CD14-positive monocyte (primary cell): ENCODE data around the gene LENG1. TPM values are rescaled to one million over a fixed set of nuclear protein-coding genes. Genes with fewer than 3 reads are reported as not detected.

Experiments
- DNase-seq, 3 donors: peaks; one replicate each; pipeline ENCODE4 v3.0.0-alpha.2; 2011 to 2022
- H2AFZ ChIP-seq: 2 replicates; pipeline ENCODE4 v1.6.0; 2012; ENCODE audit warnings: mild to moderate bottlenecking, low read depth, low read length, inconsistent platforms; ENCODE audit not compliant: insufficient read depth, poor library complexity, severe bottlenecking
- H3K27ac ChIP-seq, 2 donors: 1 replicate in 1 of 2; 2 replicates in 1 of 2; pipeline ENCODE4 v1.5.1; 2012 to 2013; ENCODE audit warnings: low read length in 2 of 2, control low read depth in 1 of 2, inconsistent platforms in 1 of 2, low read depth in 1 of 2, mild to moderate bottlenecking in 1 of 2
- H3K27me3 ChIP-seq, 2 donors: one replicate each; pipeline versions ENCODE4 v1.6.0 to v1.6.1; 2011 to 2013; ENCODE audit warnings: low read length in 2 of 2; ENCODE audit not compliant: control insufficient read depth in 2 of 2, insufficient read depth in 2 of 2
- H3K36me3 ChIP-seq, 2 donors: replicated peaks in 1 of 2; 1 replicate in 1 of 2; 2 replicates in 1 of 2; pipeline versions ENCODE4 v1.5.1 to v1.6.1; 2012 to 2013; ENCODE audit warnings: low read length in 2 of 2, control low read depth in 1 of 2, inconsistent platforms in 1 of 2, mild to moderate bottlenecking in 1 of 2; ENCODE audit not compliant: insufficient read depth in 2 of 2, control insufficient read depth in 1 of 2
- H3K4me1 ChIP-seq, 2 donors: 1 replicate in 1 of 2; 2 replicates in 1 of 2; pipeline versions ENCODE4 v1.5.1 to v1.6.1; 2012 to 2013; ENCODE audit warnings: low read length in 2 of 2, control low read depth in 1 of 2, inconsistent platforms in 1 of 2, mild to moderate bottlenecking in 1 of 2, moderate library complexity in 1 of 2; ENCODE audit not compliant: insufficient read depth in 2 of 2, control insufficient read depth in 1 of 2
- H3K4me2 ChIP-seq: replicated peaks from 2 replicates; pipeline ENCODE3; 2012; ENCODE audit warnings: low read length, moderate library complexity, mild to moderate bottlenecking; ENCODE audit not compliant: poor library complexity, severe bottlenecking; ENCODE audit errors: extremely low read depth
- H3K4me3 ChIP-seq, 3 experiments: fragments of 200-600 bp in 1 of 3; sonication (generic) in 1 of 3; replicated peaks in 1 of 3; 1 replicate in 2 of 3; 2 replicates in 1 of 3; pipeline ENCODE4 v1.5.1; 2011 to 2013; ENCODE audit warnings: low read length in 3 of 3, mild to moderate bottlenecking in 3 of 3, control low read depth in 2 of 3, low read depth in 2 of 3, inconsistent platforms in 1 of 3, moderate library complexity in 1 of 3
- H3K79me2 ChIP-seq: 2 replicates; pipeline ENCODE4 v1.6.0; 2012; ENCODE audit warnings: mild to moderate bottlenecking, control low read depth, inconsistent platforms, low read length, moderate library complexity; ENCODE audit not compliant: insufficient read depth
- H3K9ac ChIP-seq: 2 replicates; pipeline ENCODE4 v1.6.0; 2017; ENCODE audit warnings: low read length, mild to moderate bottlenecking; ENCODE audit not compliant: insufficient read depth, poor library complexity, severe bottlenecking
- H3K9me3 ChIP-seq, 2 donors: replicated peaks in 1 of 2; 1 replicate in 1 of 2; 2 replicates in 1 of 2; pipeline versions ENCODE4 v1.5.1 to v1.6.1; 2012 to 2013; ENCODE audit warnings: low read length in 2 of 2, control low read depth in 1 of 2; ENCODE audit not compliant: control insufficient read depth in 1 of 2, insufficient read depth in 1 of 2
- H4K20me1 ChIP-seq: 2 replicates; pipeline ENCODE4 v1.6.0; 2012; ENCODE audit warnings: mild to moderate bottlenecking, low read length, control low read depth, moderate library complexity; ENCODE audit not compliant: insufficient read depth
- H3K27ac Mint-ChIP-seq, 7 donors: one replicate each; pipeline ENCODE4 v1.8.0; 2020; ENCODE audit warnings: mild to moderate bottlenecking in 7 of 7, mixed read lengths in 7 of 7, moderate library complexity in 6 of 7, inconsistent platforms in 2 of 7
- H3K27me3 Mint-ChIP-seq, 3 donors: one replicate each; pipeline ENCODE4 v1.8.0; 2021 to 2022; ENCODE audit warnings: low read depth in 3 of 3, mild to moderate bottlenecking in 3 of 3, mixed read lengths in 3 of 3, moderate library complexity in 3 of 3, inconsistent platforms in 1 of 3
- H3K36me3 Mint-ChIP-seq, 2 donors: one replicate each; pipeline ENCODE4 v1.8.0; 2020; ENCODE audit warnings: mixed read lengths in 2 of 2, inconsistent platforms in 1 of 2, mild to moderate bottlenecking in 1 of 2
- H3K4me1 Mint-ChIP-seq: one replicate; pipeline ENCODE4 v1.8.0; 2020; ENCODE audit warnings: mild to moderate bottlenecking, mixed read lengths
- H3K4me3 Mint-ChIP-seq, 2 donors: one replicate each; pipeline ENCODE4 v1.8.0; 2020; ENCODE audit warnings: mild to moderate bottlenecking in 2 of 2, mixed read lengths in 2 of 2, moderate library complexity in 1 of 2
- H3K9me3 Mint-ChIP-seq, 7 donors: one replicate each; pipeline ENCODE4 v1.8.0; 2020 to 2022; ENCODE audit warnings: mixed read lengths in 7 of 7, mild to moderate bottlenecking in 6 of 7, moderate library complexity in 6 of 7, inconsistent platforms in 2 of 7
- CTCF ChIP-seq: fragments of 200-600 bp; IDR thresholded peaks from one replicate; pipeline ENCODE4 v1.8.0; 2022; ENCODE audit warnings: antibody characterized with exemption, mild to moderate bottlenecking
- WGBS: methylation state at CpG from one replicate; pipeline ENCODE4 v1.1.5; 2013; ENCODE audit warnings: missing lambda C conversion rate; ENCODE audit not compliant: insufficient coverage; 5-methylcytosine and 5-hydroxymethylcytosine counted together
- intact Hi-C, 2 donors: fragments of 100-400 bp; cut with micrococcal nuclease; formaldehyde crosslinking; loops; one replicate each; pipeline versions ENCODE4 v1.15.0 to v1.15.1; 2023
- polyA plus RNA-seq, 3 donors: library from polyadenylated mRNA; depleted of rRNA in 1 of 3; unstranded in 2 of 3; stranded (reverse) in 1 of 3; fragments of 300-500 nt in 2 of 3; fragments of >200 nt in 1 of 3; fragmentation: Illumina TruSeq in 2 of 3; gene quantifications; 1 replicate in 2 of 3; 2 replicates in 1 of 3; pipeline ENCODE4 v1.2.3, GENCODE V29; 2012 to 2021

The LENG1 gene
- polyA plus RNA-seq, 3 donors, result 3.4 to 5.4 (median 4.2) TPM

DNA sequence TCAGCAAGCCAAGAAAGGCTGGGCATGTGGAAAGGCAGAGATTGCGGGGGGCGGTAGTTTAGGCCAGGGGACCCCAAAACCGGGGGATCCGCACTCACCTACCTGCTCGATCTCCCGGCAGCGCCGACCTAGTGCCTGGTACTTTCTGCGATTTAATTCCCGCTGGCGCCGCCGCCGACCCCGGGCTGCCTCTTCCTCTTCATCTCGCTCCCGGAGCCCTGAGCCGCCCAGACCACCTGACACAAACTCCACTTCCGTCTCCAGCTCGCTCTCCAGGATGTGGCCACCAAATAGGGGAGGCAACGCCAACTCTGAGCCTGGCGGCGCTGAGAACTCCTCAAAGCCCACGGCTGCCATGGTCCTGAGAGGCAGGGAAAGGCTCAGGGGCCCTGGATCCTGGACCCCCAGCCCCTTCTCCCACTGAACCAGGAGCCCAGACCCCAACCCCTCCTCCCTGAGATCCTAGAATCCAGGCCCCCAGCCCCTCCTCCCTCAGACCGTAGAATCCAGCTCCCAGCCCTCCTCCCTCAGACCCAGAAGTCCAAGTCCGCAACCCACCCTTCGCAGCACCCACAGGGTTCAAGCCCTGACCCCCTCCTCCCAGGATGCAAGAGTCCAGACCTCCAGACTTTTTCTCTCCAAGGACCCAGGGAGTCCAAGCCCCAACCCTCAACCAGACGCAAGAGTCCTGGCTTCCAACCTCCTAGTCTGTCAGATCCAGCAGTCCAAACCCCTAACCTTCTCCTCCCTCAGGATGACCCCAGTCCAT is 45.0 kb downstream of the LENG1 start:
- peaks cover 23 to 40% of the 10 kb centered on the region in 2 donors for H3K36me3 ChIP-seq
- 3% methylated on average over 27 of the region's 28 CpGs for WGBS
- peak overlapping the region; percentile 32 to 84 for H3K27ac ChIP-seq
- H3K4me2 ChIP-seq, result peak overlapping the region; percentile 87
- peak overlapping the region; percentile 90 to 98 for H3K4me3 Mint-ChIP-seq
- H4K20me1 ChIP-seq, result peaks cover 37% of the 10 kb centered on the region
- H3K4me1 ChIP-seq, result peaks cover 19 to 27% of the 10 kb centered on the region in 2 donors
- TF ChIP-seq CTCF, result no peak
- no peaks in the 10 kb centered on the region for H3K27me3 ChIP-seq
- peak overlapping the region; percentile 52 to 94 (median 83) for H3K4me3 ChIP-seq
- intact Hi-C loops, result loop anchor here in 1 of 2 donors (1.0 kb wide), 1 partner anchor 11 kb away; no protein-coding TSS in a partner anchor
- H3K27ac Mint-ChIP-seq, result peak overlapping the region; percentile 94 to 98 (median 98)
- peak in 2 of 3 donors; percentile 47 to 59 for DNase-seq
- peaks cover 0 to 3% (median 0%) of the 10 kb centered on the region in 3 donors for H3K27me3 Mint-ChIP-seq
- peak overlapping the region; percentile 94 for H2AFZ ChIP-seq
- peaks cover 33 to 54% of the 10 kb centered on the region in 2 donors for H3K36me3 Mint-ChIP-seq
- H3K4me1 Mint-ChIP-seq, result peaks cover 29% of the 10 kb centered on the region
- no peaks in the 10 kb centered on the region for H3K9me3 ChIP-seq
- H3K9ac ChIP-seq, result peak overlapping the region; percentile 71
- no peaks in the 10 kb centered on the region for H3K9me3 Mint-ChIP-seq
- H3K79me2 ChIP-seq, result peaks cover 48% of the 10 kb centered on the region

GRCh38 chr19:54109651-54110050 is 49.9 kb downstream of the LENG1 start:
- no peaks in the 10 kb centered on the region for H3K27me3 ChIP-seq
- peaks cover 57% of the 10 kb centered on the region for H4K20me1 ChIP-seq
- H3K4me2 ChIP-seq, result no peak overlapping the region
- no peak overlapping the region for H3K4me3 Mint-ChIP-seq
- H3K4me1 ChIP-seq, result peaks cover 9 to 12% of the 10 kb centered on the region in 2 donors
- peaks cover 0 to 2% (median 0%) of the 10 kb centered on the region in 7 donors for H3K9me3 Mint-ChIP-seq
- peaks cover 14% of the 10 kb centered on the region for H3K4me1 Mint-ChIP-seq
- H2AFZ ChIP-seq, result no peak overlapping the region
- H3K4me3 ChIP-seq, result no peak overlapping the region
- no peaks in the 10 kb centered on the region for H3K9me3 ChIP-seq
- H3K36me3 Mint-ChIP-seq, result peaks cover 59 to 87% of the 10 kb centered on the region in 2 donors
- H3K36me3 ChIP-seq, result peaks cover 54 to 69% of the 10 kb centered on the region in 2 donors
- no peak for TF ChIP-seq CTCF
- H3K27ac Mint-ChIP-seq, result peak overlapping the region in 1 of 7 donors; percentile 8
- H3K27me3 Mint-ChIP-seq, result no peaks in the 10 kb centered on the region
- intact Hi-C loops, result no loop called here
- WGBS, result 50% methylated on average over 1 of the region's 6 CpGs
- no peak overlapping the region for H3K27ac ChIP-seq
- H3K79me2 ChIP-seq, result peaks cover 52% of the 10 kb centered on the region
- DNase-seq, result no peak
- no peak overlapping the region for H3K9ac ChIP-seq
